T-helper 2 cell treated with Interferon-gamma antibody and Interleukin-4, amounts not matched to agents 5 μg/mL and 100 μg/mL, for 36 hours (primary cell): ENCODE results near the gene HOXC5.
A peak's percentile ranks its signal among the peaks of the same experiment; 100 is the strongest.

Source experiments
- DNase-seq: peaks from one replicate; pipeline ENCODE4 v3.0.0; 2021; ENCODE audit warnings: low spot score
- H3K27ac Mint-ChIP-seq: one replicate; pipeline ENCODE4 v1.8.0; 2021; ENCODE audit warnings: mild to moderate bottlenecking, mixed read lengths
- H3K27me3 Mint-ChIP-seq: one replicate; pipeline ENCODE4 v1.8.0; 2021; ENCODE audit warnings: low read depth, mixed read lengths
- H3K36me3 Mint-ChIP-seq: one replicate; pipeline ENCODE4 v1.8.0; 2021; ENCODE audit warnings: low read depth, mixed read lengths
- H3K4me1 Mint-ChIP-seq: one replicate; pipeline ENCODE4 v1.8.0; 2021; ENCODE audit warnings: low read depth, mixed read lengths
- H3K4me3 Mint-ChIP-seq: one replicate; pipeline ENCODE4 v1.8.0; 2022; ENCODE audit warnings: mild to moderate bottlenecking, moderate library complexity, mixed read lengths
- H3K9me3 Mint-ChIP-seq: one replicate; pipeline ENCODE4 v1.8.0; 2021; ENCODE audit warnings: mixed read lengths

The HOXC5 gene

GRCh38 chr12:54032627-54033100, at the start of gene HOXC5:
TSS of gene HOXC5 (plus strand) at chr12:54033050. CDS start at chr12:54033123, 73 bp downstream.
- Mint-ChIP-seq H3K27ac (no peak within 1 kb of the TSS), H3K27me3 (peaks cover 86% of the 10 kb centered on the region), H3K36me3 (no peaks in the 10 kb centered on the region), H3K4me1 (peaks cover 15% of the 10 kb centered on the region), H3K9me3 (peaks cover 3% of the 10 kb centered on the region), H3K4me3 (peak within 1 kb of the TSS; percentile 27)
- peak; percentile 36 for DNase-seq

GRCh38 chr12:53983568-53983949, 49.3 kb upstream of the HOXC5 start:
- H3K36me3 Mint-ChIP-seq: no peaks in the 10 kb centered on the region
- peak overlapping the region; percentile 20 for H3K27ac Mint-ChIP-seq
- no peak overlapping the region for H3K4me3 Mint-ChIP-seq
- DNase-seq: no peak
- peaks cover 95% of the 10 kb centered on the region for H3K27me3 Mint-ChIP-seq
- peaks cover 12% of the 10 kb centered on the region for H3K4me1 Mint-ChIP-seq
- H3K9me3 Mint-ChIP-seq: no peaks in the 10 kb centered on the region

- Mint-ChIP-seq H3K4me1 (peaks cover 15% of the 10 kb centered on the region), H3K9me3 (no peaks in the 10 kb centered on the region), H3K4me3 (no peak overlapping the region), H3K36me3 (no peaks in the 10 kb centered on the region), H3K27me3 (peaks cover 95% of the 10 kb centered on the region), H3K27ac (no peak overlapping the region)
- DNase-seq: no peak
Observed at GRCh38 chr12:53983950-53984572, 48.8 kb upstream of the HOXC5 start.

DNA sequence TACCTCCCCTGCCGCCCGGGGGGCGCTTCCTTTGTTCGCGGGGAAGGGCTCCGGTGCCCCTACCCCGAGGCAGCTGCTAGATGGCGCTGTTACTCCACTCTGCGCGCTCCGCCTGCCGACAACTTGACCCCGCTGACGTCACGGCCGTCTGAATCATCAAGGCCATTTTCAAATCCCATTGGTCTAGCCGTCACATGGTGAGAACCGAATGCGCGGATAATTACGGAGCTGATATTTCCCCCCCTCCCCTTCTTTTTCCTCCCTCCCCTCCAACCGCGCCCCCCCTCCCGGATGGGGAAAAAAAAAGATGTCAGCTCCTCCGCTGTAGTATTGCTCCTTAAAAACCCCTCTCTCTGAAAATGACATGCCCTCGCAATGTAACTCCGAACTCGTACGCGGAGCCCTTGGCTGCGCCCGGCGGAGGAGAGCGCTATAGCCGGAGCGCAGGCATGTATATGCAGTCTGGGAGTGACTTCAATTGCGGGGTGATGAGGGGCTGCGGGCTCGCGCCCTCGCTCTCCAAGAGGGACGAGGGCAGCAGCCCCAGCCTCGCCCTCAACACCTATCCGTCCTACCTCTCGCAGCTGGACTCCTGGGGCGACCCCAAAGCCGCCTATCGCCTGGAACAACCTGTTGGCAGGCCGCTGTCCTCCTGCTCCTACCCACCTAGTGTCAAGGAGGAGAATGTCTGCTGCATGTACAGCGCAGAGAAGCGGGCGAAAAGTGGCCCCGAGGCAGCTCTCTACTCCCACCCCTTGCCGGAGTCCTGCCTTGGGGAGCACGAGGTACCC, 47.8 kb upstream of the HOXC5 start, which contains the start of gene HOXC10:
Gene HOXC10 (plus strand): TSS at position 246 of the 791 bp plus-strand sequence. CDS start 114 bp downstream, at position 360.
- peaks cover 95% of the 10 kb centered on the region for H3K27me3 Mint-ChIP-seq
- H3K27ac Mint-ChIP-seq: peak within 1 kb of the TSS; percentile 77
- H3K36me3 Mint-ChIP-seq: no peaks in the 10 kb centered on the region
- H3K4me1 Mint-ChIP-seq: peaks cover 24% of the 10 kb centered on the region
- peak within 1 kb of the TSS; percentile 52 for H3K4me3 Mint-ChIP-seq
- DNase-seq: peak; percentile 74
- H3K9me3 Mint-ChIP-seq: no peaks in the 10 kb centered on the region

DNA sequence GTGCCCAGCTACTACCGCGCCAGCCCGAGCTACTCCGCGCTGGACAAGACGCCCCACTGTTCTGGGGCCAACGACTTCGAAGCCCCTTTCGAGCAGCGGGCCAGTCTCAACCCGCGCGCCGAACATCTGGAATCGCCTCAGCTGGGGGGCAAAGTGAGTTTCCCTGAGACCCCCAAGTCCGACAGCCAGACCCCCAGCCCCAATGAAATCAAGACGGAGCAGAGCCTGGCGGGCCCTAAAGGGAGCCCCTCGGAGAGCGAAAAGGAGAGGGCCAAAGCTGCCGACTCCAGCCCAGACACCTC, 47.2 kb upstream of the HOXC5 start:
- Mint-ChIP-seq H3K4me1 (peaks cover 28% of the 10 kb centered on the region), H3K27me3 (peaks cover 95% of the 10 kb centered on the region), H3K27ac (no peak overlapping the region), H3K4me3 (peak overlapping the region; percentile 52), H3K36me3 (no peaks in the 10 kb centered on the region), H3K9me3 (no peaks in the 10 kb centered on the region)
- DNase-seq: no peak

DNA sequence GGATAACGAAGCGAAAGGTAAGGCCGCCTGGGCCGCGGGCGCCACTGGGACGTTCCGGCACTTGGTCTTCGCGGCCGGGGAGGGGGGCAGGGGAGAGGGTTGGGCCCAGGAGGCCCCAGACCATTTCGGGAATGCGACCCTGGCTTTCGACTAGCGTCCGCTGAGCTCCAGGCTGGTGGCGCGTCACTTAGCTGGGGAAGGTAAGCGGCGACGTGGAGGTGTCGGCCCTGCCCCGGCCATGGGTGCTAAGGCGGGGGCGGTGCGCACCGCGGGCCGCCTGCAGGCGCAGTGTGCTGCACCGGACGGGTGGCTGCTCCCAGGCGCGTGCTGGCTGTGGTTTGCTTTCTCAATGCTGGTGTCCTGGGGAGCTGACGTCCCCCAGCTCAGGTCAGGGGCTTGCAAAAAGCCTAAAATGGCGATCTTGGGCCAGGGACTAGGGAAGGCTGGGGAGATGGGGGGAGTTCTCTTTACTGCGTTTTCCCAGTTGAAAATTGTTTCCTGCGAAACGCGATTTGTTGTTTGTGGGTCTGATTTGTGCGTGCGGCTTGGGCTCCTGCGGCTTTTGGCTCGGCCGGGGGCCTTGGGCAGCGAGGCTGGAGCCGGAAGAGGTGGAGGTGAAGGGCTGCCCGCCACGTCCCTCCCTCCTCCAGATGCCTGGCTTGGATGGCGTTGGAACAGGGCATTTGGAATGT, 46.7 kb upstream of the HOXC5 start:
- Mint-ChIP-seq H3K4me1 (peaks cover 28% of the 10 kb centered on the region), H3K27ac (no peak overlapping the region), H3K36me3 (no peaks in the 10 kb centered on the region), H3K27me3 (peaks cover 95% of the 10 kb centered on the region), H3K9me3 (no peaks in the 10 kb centered on the region), H3K4me3 (peak overlapping the region; percentile 48)
- no peak for DNase-seq

GRCh38 chr12:53986686-53987483, 46.0 kb upstream of the HOXC5 start:
- H3K27ac Mint-ChIP-seq: no peak overlapping the region
- peaks cover 94% of the 10 kb centered on the region for H3K27me3 Mint-ChIP-seq
- H3K4me3 Mint-ChIP-seq: no peak overlapping the region
- DNase-seq: no peak
- no peaks in the 10 kb centered on the region for H3K9me3 Mint-ChIP-seq
- H3K36me3 Mint-ChIP-seq: no peaks in the 10 kb centered on the region
- H3K4me1 Mint-ChIP-seq: peaks cover 28% of the 10 kb centered on the region

DNA sequence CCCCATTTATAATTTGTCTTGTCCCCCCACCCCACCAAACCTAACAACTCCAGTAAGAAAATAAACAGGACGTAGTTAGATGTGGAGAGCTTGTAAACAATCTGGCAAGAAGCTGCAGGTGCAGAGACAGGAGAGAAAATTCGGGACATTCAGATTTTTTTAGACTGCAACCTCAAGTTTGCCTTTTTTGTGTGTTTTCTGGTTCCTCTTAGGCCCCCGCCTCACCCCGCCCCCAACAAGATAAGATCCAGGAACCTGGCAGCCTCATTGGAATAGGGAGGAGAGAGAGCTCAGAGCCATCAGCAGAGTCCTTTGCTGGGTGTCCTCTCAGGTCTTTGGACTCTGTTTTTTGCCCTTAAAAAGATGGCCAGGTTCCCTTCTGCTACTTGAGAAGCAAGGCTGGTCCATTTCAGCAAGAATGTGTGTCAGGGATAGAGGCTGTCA, 45.0 kb upstream of the HOXC5 start:
- Mint-ChIP-seq H3K36me3 (no peaks in the 10 kb centered on the region), H3K9me3 (no peaks in the 10 kb centered on the region), H3K4me1 (peaks cover 28% of the 10 kb centered on the region), H3K4me3 (no peak overlapping the region), H3K27me3 (peaks cover 94% of the 10 kb centered on the region), H3K27ac (no peak overlapping the region)
- no peak for DNase-seq

DNA sequence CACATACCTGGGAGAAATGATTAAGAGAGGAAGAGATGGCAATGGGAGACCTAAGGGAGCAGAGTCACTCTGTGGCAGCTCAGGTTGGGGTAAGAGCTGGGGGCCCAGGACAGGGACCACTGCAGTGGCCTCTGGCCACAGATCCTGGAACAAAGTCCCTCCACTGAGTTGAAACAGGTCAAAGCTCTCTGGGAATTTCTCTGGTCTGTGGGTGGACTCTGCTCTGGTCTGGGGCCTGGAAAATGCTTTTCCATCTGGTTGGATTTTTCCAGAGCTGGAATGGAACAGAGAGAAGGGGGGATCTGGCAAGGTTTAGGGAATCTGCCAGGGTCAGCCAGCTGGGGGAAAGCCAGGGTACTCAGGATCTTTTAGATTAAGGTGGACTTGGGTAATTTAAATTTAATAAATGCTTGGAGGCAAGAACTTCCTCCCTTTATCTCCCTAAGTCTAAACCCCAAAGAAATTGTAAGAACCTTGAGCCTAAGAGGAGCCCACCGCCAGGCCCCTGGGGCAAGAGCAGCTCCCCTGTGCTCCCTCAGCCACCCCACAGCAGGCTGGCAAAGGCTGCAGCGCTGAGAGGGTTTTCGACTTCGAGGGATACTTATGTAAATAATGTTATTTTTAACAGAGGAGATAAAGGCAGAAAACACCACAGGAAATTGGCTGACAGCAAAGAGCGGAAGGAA, 44.2 kb upstream of the HOXC5 start:
- no peaks in the 10 kb centered on the region for H3K36me3 Mint-ChIP-seq

GRCh38 chr12:53989227-53990113, 43.4 kb upstream of the HOXC5 start:
- Mint-ChIP-seq H3K36me3 (no peaks in the 10 kb centered on the region), H3K4me1 (peaks cover 32% of the 10 kb centered on the region), H3K27me3 (peaks cover 95% of the 10 kb centered on the region), H3K4me3 (peak overlapping the region; percentile 28), H3K27ac (no peak overlapping the region), H3K9me3 (no peaks in the 10 kb centered on the region)
- no peak for DNase-seq

More for the DNA sequence above, 44.2 kb upstream of the HOXC5 start:
- Mint-ChIP-seq H3K4me3 (peak overlapping the region; percentile 2), H3K9me3 (no peaks in the 10 kb centered on the region), H3K4me1 (peaks cover 28% of the 10 kb centered on the region), H3K27me3 (peaks cover 94% of the 10 kb centered on the region), H3K27ac (no peak overlapping the region)
- DNase-seq: no peak

DNA sequence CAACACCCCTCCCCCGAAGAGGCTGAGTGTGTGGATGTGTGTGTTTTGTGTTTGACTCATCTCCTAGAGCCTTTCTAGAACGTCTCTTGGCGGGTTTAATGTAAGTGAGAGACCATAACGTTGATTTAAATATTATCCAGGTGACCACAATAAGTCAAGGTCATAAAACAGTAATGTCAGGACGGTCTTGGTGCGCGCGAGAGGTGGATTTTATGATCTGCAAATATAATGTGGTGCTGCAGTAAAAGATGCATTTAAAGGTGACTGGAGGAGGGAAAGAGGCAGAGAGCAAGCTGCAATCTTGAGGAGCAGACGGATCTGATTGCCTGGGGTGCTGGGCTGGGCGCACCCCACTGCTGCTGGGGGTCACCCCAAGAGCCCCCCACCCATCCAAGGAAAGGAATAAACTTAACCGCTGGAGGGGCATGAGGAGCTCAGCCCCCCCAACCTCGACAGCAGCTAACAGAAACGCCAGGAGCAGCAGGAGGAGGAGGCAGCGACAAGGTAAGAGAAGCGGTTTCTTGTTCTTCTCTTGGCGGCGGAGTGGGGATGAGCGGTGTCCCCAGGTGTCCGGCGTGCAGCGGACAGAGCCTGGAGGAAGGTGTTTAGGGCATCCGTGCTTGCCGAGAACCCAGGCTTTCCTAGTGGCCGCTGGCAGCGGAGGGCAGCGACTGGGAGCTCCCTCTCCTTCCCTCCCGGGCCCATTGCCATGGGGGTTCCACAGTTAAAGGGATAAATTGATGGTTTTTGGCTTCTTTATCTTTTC, 42.4 kb upstream of the HOXC5 start:
- no peak overlapping the region for H3K27ac Mint-ChIP-seq
- peaks cover 92% of the 10 kb centered on the region for H3K27me3 Mint-ChIP-seq
- H3K9me3 Mint-ChIP-seq: no peaks in the 10 kb centered on the region
- no peak for DNase-seq
- H3K36me3 Mint-ChIP-seq: no peaks in the 10 kb centered on the region
- no peak overlapping the region for H3K4me3 Mint-ChIP-seq
- H3K4me1 Mint-ChIP-seq: peaks cover 26% of the 10 kb centered on the region

DNA sequence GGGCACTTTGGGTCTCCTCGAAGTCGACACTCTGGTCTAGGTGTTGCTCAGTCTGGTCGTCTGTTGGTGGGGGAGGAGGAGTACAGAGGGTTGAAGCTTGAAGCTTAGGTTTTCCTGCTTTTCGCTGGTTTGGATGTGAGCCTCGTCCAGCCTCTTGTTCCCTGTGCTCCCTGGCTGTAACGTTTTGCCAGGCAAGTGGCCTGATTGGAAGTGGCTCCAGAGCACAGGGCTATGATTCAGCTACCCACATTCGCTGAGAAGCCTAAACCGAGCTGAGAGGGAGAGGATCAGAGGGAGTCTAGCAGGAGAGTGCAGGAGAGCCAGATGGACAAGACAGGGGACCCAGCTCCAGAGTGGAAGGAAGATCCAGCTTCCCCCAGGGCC, 41.8 kb upstream of the HOXC5 start:
- no peak for DNase-seq
- Mint-ChIP-seq H3K27me3 (peaks cover 94% of the 10 kb centered on the region), H3K36me3 (no peaks in the 10 kb centered on the region), H3K9me3 (no peaks in the 10 kb centered on the region), H3K4me3 (no peak overlapping the region), H3K4me1 (peaks cover 27% of the 10 kb centered on the region), H3K27ac (no peak overlapping the region)
